Neural crest cell (in vitro differentiated cells): ENCODE data around the gene CLEC16A. TPM values are rescaled to one million over a fixed set of nuclear protein-coding genes. Genes with fewer than 3 reads are reported as not detected.
"Not testable (repeated sequence)": the region's sequence is repeated elsewhere in the genome, so short reads cannot be mapped to it uniquely, and the experiment has no call there.

Experiments
- DNase-seq: peaks from one replicate; pipeline ENCODE4 v3.0.0; 2021; ENCODE audit warnings: low read depth, mixed read lengths, low spot score
- H3K27ac Mint-ChIP-seq: one replicate; pipeline ENCODE4 v1.8.0; 2021; ENCODE audit warnings: mild to moderate bottlenecking, mixed read lengths; ENCODE audit not compliant: unreplicated experiment
- H3K27me3 Mint-ChIP-seq: 2 replicates; pipeline ENCODE4 v1.8.0; 2021; ENCODE audit warnings: low read depth, mild to moderate bottlenecking, mixed read lengths
- H3K36me3 Mint-ChIP-seq: 2 replicates; pipeline ENCODE4 v1.8.0; 2021; ENCODE audit warnings: low read depth, mild to moderate bottlenecking, mixed read lengths
- H3K4me1 Mint-ChIP-seq: 2 replicates; pipeline ENCODE4 v1.8.0; 2021; ENCODE audit warnings: mixed read lengths
- H3K4me3 Mint-ChIP-seq: one replicate; pipeline ENCODE4 v1.8.0; 2021; ENCODE audit warnings: mild to moderate bottlenecking, mixed read lengths
- H3K9me3 Mint-ChIP-seq: 2 replicates; pipeline ENCODE4 v1.8.0; 2021; ENCODE audit warnings: mixed read lengths
- CTCF ChIP-seq: fragments of 200-600 bp; sonication (generic); conservative IDR thresholded peaks from 2 replicates; pipeline ENCODE4 v1.5.0; 2021; ENCODE audit warnings: antibody characterized with exemption, mild to moderate bottlenecking
- total RNA-seq: library from RNA; stranded (reverse); gene quantifications from 2 replicates; pipeline ENCODE4 v1.2.1, GENCODE V29; 2021

CLEC16A gene
- total RNA-seq, 1 donor from 2014 or later: 21.3 TPM

GRCh38 chr16:10940501-10941079, 3.8 kb upstream of the CLEC16A start:
- Mint-ChIP-seq H3K9me3 (no peaks in the 10 kb centered on the region), H3K4me1 (peaks cover 46% of the 10 kb centered on the region), H3K27ac (no peak overlapping the region), H3K27me3 (no peaks in the 10 kb centered on the region), H3K36me3 (peaks cover 3% of the 10 kb centered on the region), H3K4me3 (peak overlapping the region; percentile 94)
- TF ChIP-seq CTCF: no peak
- no peak for DNase-seq

- Mint-ChIP-seq H3K4me1 (peaks cover 53% of the 10 kb centered on the region), H3K9me3 (no peaks in the 10 kb centered on the region), H3K4me3 (peak overlapping the region; percentile 94), H3K36me3 (peaks cover 3% of the 10 kb centered on the region), H3K27me3 (no peaks in the 10 kb centered on the region), H3K27ac (peak overlapping the region; percentile 87)
- no peak for TF ChIP-seq CTCF
- DNase-seq: no peak
Observed at GRCh38 chr16:10941127-10941933, 3.0 kb upstream of the CLEC16A start.

- H3K4me3 Mint-ChIP-seq: peak overlapping the region; percentile 94
- not testable (repeated sequence) for H3K36me3 Mint-ChIP-seq, H3K9me3 Mint-ChIP-seq, H3K27ac Mint-ChIP-seq, H3K27me3 Mint-ChIP-seq
- H3K4me1 Mint-ChIP-seq: peaks cover 53% of the 10 kb centered on the region
- DNase-seq: peak; percentile 20
Observed at GRCh38 chr16:10941935-10942351, 2.4 kb upstream of the CLEC16A start.

- Mint-ChIP-seq H3K4me1 (peaks cover 53% of the 10 kb centered on the region), H3K27me3 (no peaks in the 10 kb centered on the region), H3K27ac (peak within 1 kb of the TSS; percentile 87), H3K36me3 (peaks cover 3% of the 10 kb centered on the region), H3K9me3 (no peaks in the 10 kb centered on the region), H3K4me3 (peak within 1 kb of the TSS; percentile 94)
- peak; percentile 91 for DNase-seq
- TF ChIP-seq CTCF: no peak
Observed at GRCh38 chr16:10942352-10943063, 1.9 kb upstream of the CLEC16A start, which contains the start of gene DEXI. Gene DEXI (minus strand): TSS chr16:10942468. CDS start chr16:10942005, 463 bp downstream.

- peak overlapping the region; percentile 91 for H3K4me3 Mint-ChIP-seq
- TF ChIP-seq CTCF: no peak
- no peak for DNase-seq
- H3K4me1 Mint-ChIP-seq: peaks cover 50% of the 10 kb centered on the region
- peaks cover 3% of the 10 kb centered on the region for H3K36me3 Mint-ChIP-seq
- no peaks in the 10 kb centered on the region for H3K27me3 Mint-ChIP-seq
- no peak overlapping the region for H3K27ac Mint-ChIP-seq
- H3K9me3 Mint-ChIP-seq: no peaks in the 10 kb centered on the region
Observed at GRCh38 chr16:10943064-10943353, 1.4 kb upstream of the CLEC16A start.
